Hepatocyte (in vitro differentiated cells): ENCODE data around the gene IL16. TPM values are rescaled to one million over a fixed set of nuclear protein-coding genes. Genes with fewer than 3 reads are reported as not detected.

Experiments
- DNase-seq: peaks from one replicate; pipeline ENCODE4 v3.0.0-alpha.2; 2016; ENCODE audit warnings: low spot score
- H2AFZ ChIP-seq: fragments of 200-600 bp; sonication (generic); 2 replicates; pipeline ENCODE4 v1.6.0; 2016; ENCODE audit warnings: antibody characterized with exemption, mild to moderate bottlenecking
- H3K27ac ChIP-seq: fragments of 200-600 bp; sonication (generic); 2 replicates; pipeline ENCODE4 v1.5.1; 2016; ENCODE audit warnings: mild to moderate bottlenecking
- H3K27me3 ChIP-seq: fragments of 200-600 bp; sonication (generic); 2 replicates; pipeline ENCODE4 v1.6.1; 2016
- H3K36me3 ChIP-seq: fragments of 200-600 bp; sonication (generic); replicated peaks from 2 replicates; pipeline ENCODE4 v1.5.1; 2016; ENCODE audit warnings: low read depth; ENCODE audit not compliant: insufficient read depth
- H3K4me1 ChIP-seq: fragments of 200-600 bp; sonication (generic); 2 replicates; pipeline ENCODE4 v1.5.1; 2016; ENCODE audit warnings: mild to moderate bottlenecking, moderate library complexity; ENCODE audit not compliant: insufficient read depth
- H3K4me2 ChIP-seq: fragments of 200-600 bp; sonication (generic); 2 replicates; pipeline ENCODE4 v1.6.0; 2016
- H3K4me3 ChIP-seq: fragments of 200-600 bp; sonication (generic); 2 replicates; pipeline ENCODE4 v1.5.1; 2016; ENCODE audit warnings: mild to moderate bottlenecking
- H3K79me2 ChIP-seq: fragments of 200-600 bp; sonication (generic); 2 replicates; pipeline ENCODE4 v1.6.0; 2017; ENCODE audit warnings: mild to moderate bottlenecking
- H3K9me2 ChIP-seq: fragments of 200-600 bp; sonication (generic); replicated peaks from 2 replicates; pipeline ENCODE4 v1.6.0; 2017; ENCODE audit warnings: mild to moderate bottlenecking; ENCODE audit not compliant: insufficient read depth
- H3K9me3 ChIP-seq: fragments of 200-600 bp; sonication (generic); 2 replicates; pipeline ENCODE4 v1.5.1; 2016; ENCODE audit warnings: low read depth, mild to moderate bottlenecking
- H4K20me1 ChIP-seq: fragments of 200-600 bp; sonication (generic); 2 replicates; pipeline ENCODE4 v1.6.0; 2016; ENCODE audit warnings: mild to moderate bottlenecking; ENCODE audit not compliant: insufficient read depth, poor library complexity, severe bottlenecking
- CTCF ChIP-seq: fragments of 200-600 bp; sonication (generic); IDR thresholded peaks from 2 replicates; pipeline ENCODE4 v1.5.1; 2016; ENCODE audit warnings: antibody characterized with exemption, mild to moderate bottlenecking; ENCODE audit not compliant: poor library complexity
- EZH2 ChIP-seq: fragments of 200-600 bp; sonication (generic); IDR thresholded peaks from 2 replicates; pipeline ENCODE4 v1.6.1; 2016; ENCODE audit warnings: antibody characterized with exemption, mild to moderate bottlenecking, borderline replicate concordance
- EZH2phosphoT487 ChIP-seq: fragments of 200-600 bp; sonication (generic); IDR thresholded peaks from one replicate; pipeline ENCODE4 v1.6.1; 2018; ENCODE audit warnings: antibody characterized with exemption, mild to moderate bottlenecking, low read depth, moderate library complexity; ENCODE audit not compliant: unreplicated experiment, severe bottlenecking
- WGBS: methylation state at CpG from one replicate; pipeline ENCODE4 v1.1.6; 2016; ENCODE audit warnings: low lambda C conversion rate; ENCODE audit errors: missing lambda C conversion rate; 5-methylcytosine and 5-hydroxymethylcytosine counted together
- polyA plus RNA-seq: library from polyadenylated mRNA; unstranded; fragments of >200 nt; fragmentation: Nextera tagmentation; extraction: Ambion mirVana; gene quantifications from 2 replicates; pipeline ENCODE4 v1.2.1, GENCODE V29; 2016
- total RNA-seq: library from RNA; depleted of rRNA; stranded (reverse); fragments of >200 nt; gene quantifications from 2 replicates; pipeline ENCODE4 v1.2.3, GENCODE V29; 2014

IL16 gene
- total and polyA plus RNA-seq, 2 experiments from 2014 or later = 1.1 to 2.4 TPM

GRCh38 chr15:81280696-81281455 lies 84.2 kb downstream of the IL16 start:
- Histone ChIP-seq H3K79me2 (no peaks in the 10 kb centered on the region), H3K27ac (no peak overlapping the region), H3K4me3 (no peak overlapping the region), H2AFZ (no peak overlapping the region), H3K36me3 (no peaks in the 10 kb centered on the region), H3K9me2 (no peaks in the 10 kb centered on the region), H3K4me1 (no peaks in the 10 kb centered on the region), H3K27me3 (no peaks in the 10 kb centered on the region), H3K4me2 (no peak overlapping the region), H3K9me3 (no peaks in the 10 kb centered on the region), H4K20me1 (no peaks in the 10 kb centered on the region)
- WGBS = 82% methylated on average over 8 of the region's 8 CpGs
- no peak for DNase-seq
- TF ChIP-seq EZH2phosphoT487 = no peak
- TF ChIP-seq CTCF = no peak
- no peak for TF ChIP-seq EZH2

GRCh38 chr15:81281456-81281735 lies 84.7 kb downstream of the IL16 start:
- TF ChIP-seq EZH2phosphoT487 = no peak
- no peak for TF ChIP-seq CTCF
- TF ChIP-seq EZH2 = no peak

GRCh38 chr15:81281766-81282605 lies 85.3 kb downstream of the IL16 start:
- TF ChIP-seq EZH2phosphoT487 (no peak), EZH2 (no peak), CTCF (no peak)
- Histone ChIP-seq H3K36me3 (no peaks in the 10 kb centered on the region), H3K9me3 (no peaks in the 10 kb centered on the region), H3K79me2 (no peaks in the 10 kb centered on the region), H3K4me2 (no peak overlapping the region), H3K27me3 (no peaks in the 10 kb centered on the region), H3K27ac (no peak overlapping the region), H3K9me2 (no peaks in the 10 kb centered on the region), H4K20me1 (no peaks in the 10 kb centered on the region), H3K4me3 (no peak overlapping the region), H2AFZ (no peak overlapping the region), H3K4me1 (no peaks in the 10 kb centered on the region)
- no peak for DNase-seq
- 90% methylated on average over 12 of the region's 12 CpGs for WGBS

More at GRCh38 chr15:81281456-81281735, 84.7 kb downstream of the IL16 start:
- Histone ChIP-seq H2AFZ (no peak overlapping the region), H3K9me3 (no peaks in the 10 kb centered on the region), H4K20me1 (no peaks in the 10 kb centered on the region), H3K4me1 (no peaks in the 10 kb centered on the region), H3K27me3 (no peaks in the 10 kb centered on the region), H3K9me2 (no peaks in the 10 kb centered on the region), H3K79me2 (no peaks in the 10 kb centered on the region), H3K4me2 (no peak overlapping the region), H3K36me3 (no peaks in the 10 kb centered on the region), H3K4me3 (no peak overlapping the region), H3K27ac (no peak overlapping the region)
- no peak for DNase-seq
- WGBS = 100% methylated on average over 3 of the region's 3 CpGs
